Activated CD4-positive, alpha-beta memory T cell treated with anti-CD3 and anti-CD28 coated beads for 36 hours (primary cell): ENCODE measurements around the gene GLTPD2. TPM values are rescaled to one million over a fixed set of nuclear protein-coding genes. Genes with fewer than 3 reads are reported as not detected.
A peak's percentile ranks its signal among the peaks of the same experiment; 100 is the strongest.

Experiments used
- CTCF ChIA-PET: fragments of 350-600 bp; sonication (Branson Sonifier 250); formaldehyde crosslinking; loops from one replicate; lab custom pipeline; 2021; ENCODE audit warnings: antibody characterized with exemption, inconsistent platforms; lab: Charles Lee
- POLR2A ChIA-PET: fragments of 350-600 bp; sonication (Branson Sonifier 250); formaldehyde crosslinking; loops from one replicate; lab custom pipeline; 2021; ENCODE audit warnings: antibody characterized with exemption; lab: Charles Lee
- DNase-seq: peaks from one replicate; pipeline ENCODE4 v3.0.0-alpha.2; 2020
- H3K27ac Mint-ChIP-seq: one replicate; pipeline ENCODE4 v1.8.0; 2021; ENCODE audit warnings: mixed read lengths
- H3K27me3 Mint-ChIP-seq: one replicate; pipeline ENCODE4 v1.8.0; 2021; ENCODE audit warnings: mixed read lengths
- H3K36me3 Mint-ChIP-seq: one replicate; pipeline ENCODE4 v1.8.0; 2021; ENCODE audit warnings: mixed read lengths
- H3K4me1 Mint-ChIP-seq: one replicate; pipeline ENCODE4 v1.8.0; 2021; ENCODE audit warnings: low read depth, mixed read lengths
- H3K4me3 Mint-ChIP-seq: one replicate; pipeline ENCODE4 v1.8.0; 2021; ENCODE audit warnings: mild to moderate bottlenecking, mixed read lengths
- H3K9me3 Mint-ChIP-seq: one replicate; pipeline ENCODE4 v1.8.0; 2021; ENCODE audit warnings: mixed read lengths
- intact Hi-C: fragments of 100-400 bp; cut with micrococcal nuclease; formaldehyde crosslinking; loops from one replicate; pipeline ENCODE4 v1.15.1; 2023
- total RNA-seq, 2 experiments: library from RNA; stranded (reverse); gene quantifications; one replicate each; pipeline ENCODE4 v1.2.3, GENCODE V29; 2021

The GLTPD2 gene
- total RNA-seq, 2 experiments from 2014 or later, result not detected

GRCh38 chr17:4795168-4795567 lies 6.4 kb downstream of the GLTPD2 start:
- peaks cover 18% of the 10 kb centered on the region for H3K4me1 Mint-ChIP-seq
- H3K27me3 Mint-ChIP-seq, result no peaks in the 10 kb centered on the region
- POLR2A ChIA-PET, result no interaction called here
- intact Hi-C loops, result no loop called here
- peak overlapping the region; percentile 92 for H3K27ac Mint-ChIP-seq
- H3K36me3 Mint-ChIP-seq, result peaks cover 8% of the 10 kb centered on the region
- peak overlapping the region; percentile 99 for H3K4me3 Mint-ChIP-seq
- DNase-seq, result no peak
- CTCF ChIA-PET, result no interaction called here
- no peaks in the 10 kb centered on the region for H3K9me3 Mint-ChIP-seq

- intact Hi-C loops, result loop anchor here (1.0 to 2.0 kb wide), 3 partner anchors 11 to 86 kb away; partner anchors contain the start of genes ARRB2, MINK1 and PLD2
- peak overlapping the region; percentile 99 for H3K4me3 Mint-ChIP-seq
- DNase-seq, result peak; percentile 44
- peak overlapping the region; percentile 92 for H3K27ac Mint-ChIP-seq
- H3K4me1 Mint-ChIP-seq, result peaks cover 18% of the 10 kb centered on the region
- peaks cover 12% of the 10 kb centered on the region for H3K36me3 Mint-ChIP-seq
- ChIA-PET POLR2A (interaction anchor here (0.9 to 1.7 kb wide), 4 partner anchors 10 to 86 kb away, joined by 3 to 6 read pairs (median 4); partner anchors contain the start of genes ARRB2 and PLD2), CTCF (interaction anchor here (0.9 to 1.1 kb wide), 3 partner anchors 10 to 230 kb away, joined by 4 to 6 read pairs (median 4); partner anchors contain the start of genes ARRB2 and VMO1)
- no peaks in the 10 kb centered on the region for H3K9me3 Mint-ChIP-seq
- no peaks in the 10 kb centered on the region for H3K27me3 Mint-ChIP-seq
Measured at GRCh38 chr17:4796552-4796920, 7.8 kb downstream of the GLTPD2 start.

GRCh38 chr17:4800462-4801196 lies 11.9 kb downstream of the GLTPD2 start:
- no peak for DNase-seq
- CTCF ChIA-PET, result interaction anchor here (0.7 to 0.8 kb wide), 2 partner anchors 10 to 14 kb away, joined by 3 to 4 read pairs; no protein-coding TSS in a partner anchor
- POLR2A ChIA-PET, result interaction anchor here (1.8 kb wide), 1 partner anchor 10 kb away, joined by 5 read pairs; no protein-coding TSS in a partner anchor
- H3K4me1 Mint-ChIP-seq, result peaks cover 16% of the 10 kb centered on the region
- H3K27ac Mint-ChIP-seq, result peak overlapping the region; percentile 53
- intact Hi-C loops, result no loop called here
- peaks cover 12% of the 10 kb centered on the region for H3K36me3 Mint-ChIP-seq
- no peaks in the 10 kb centered on the region for H3K9me3 Mint-ChIP-seq
- H3K27me3 Mint-ChIP-seq, result no peaks in the 10 kb centered on the region
- H3K4me3 Mint-ChIP-seq, result no peak overlapping the region

GRCh38 chr17:4802228-4802627 lies 13.5 kb downstream of the GLTPD2 start, which contains the start of gene C17orf114:
TSS of gene C17orf114 (minus strand) at chr17:4802328.
- no peak for DNase-seq
- H3K4me3 Mint-ChIP-seq, result no peak within 1 kb of the TSS
- ChIA-PET CTCF (no interaction called here), POLR2A (no interaction called here)
- H3K36me3 Mint-ChIP-seq, result peaks cover 8% of the 10 kb centered on the region
- no peaks in the 10 kb centered on the region for H3K27me3 Mint-ChIP-seq
- H3K27ac Mint-ChIP-seq, result no peak within 1 kb of the TSS
- intact Hi-C loops, result no loop called here
- no peaks in the 10 kb centered on the region for H3K9me3 Mint-ChIP-seq
- peaks cover 17% of the 10 kb centered on the region for H3K4me1 Mint-ChIP-seq

- Mint-ChIP-seq H3K27ac (no peak overlapping the region), H3K9me3 (no peaks in the 10 kb centered on the region), H3K4me1 (peaks cover 14% of the 10 kb centered on the region), H3K4me3 (peak overlapping the region; percentile 73), H3K27me3 (no peaks in the 10 kb centered on the region), H3K36me3 (peaks cover 4% of the 10 kb centered on the region)
- ChIA-PET POLR2A (interaction anchor here (1.0 to 2.1 kb wide), 4 partner anchors 9 to 20 kb away, joined by 3 to 8 read pairs (median 5); partner anchors contain the start of genes PSMB6 and VMO1), CTCF (interaction anchor here (1.2 to 2.8 kb wide), 4 partner anchors 16 to 97 kb away, joined by 3 to 28 read pairs (median 4); partner anchors contain the start of genes ARRB2 and CHRNE)
- no peak for DNase-seq
- intact Hi-C loops, result no loop called here
Measured at GRCh38 chr17:4806456-4806776, 17.7 kb downstream of the GLTPD2 start.

- no peaks in the 10 kb centered on the region for H3K9me3 Mint-ChIP-seq
- H3K4me3 Mint-ChIP-seq, result peak within 1 kb of the TSS; percentile 74
- POLR2A ChIA-PET, result interaction anchor here (0.6 to 2.1 kb wide), 6 partner anchors 9 to 240 kb away, joined by 3 to 8 read pairs (median 4); partner anchors contain the start of genes PSMB6 and VMO1
- H3K27me3 Mint-ChIP-seq, result no peaks in the 10 kb centered on the region
- peaks cover 14% of the 10 kb centered on the region for H3K4me1 Mint-ChIP-seq
- intact Hi-C loops, result loop anchor here (1.0 kb wide), 1 partner anchor 11 kb away; the partner anchor contains the start of gene PSMB6
- peak; percentile 92 for DNase-seq
- no peak within 1 kb of the TSS for H3K27ac Mint-ChIP-seq
- peaks cover 4% of the 10 kb centered on the region for H3K36me3 Mint-ChIP-seq
- CTCF ChIA-PET, result interaction anchor here (1.1 to 2.8 kb wide), 6 partner anchors 17 to 330 kb away, joined by 3 to 28 read pairs (median 4); partner anchors contain the start of genes ARRB2 and CHRNE
Measured at GRCh38 chr17:4806777-4807604, 18.2 kb downstream of the GLTPD2 start, which contains the start of gene PLD2. TSS of gene PLD2 (plus strand) at chr17:4807152. CDS start at chr17:4807773, 621 bp downstream.

- no peaks in the 10 kb centered on the region for H3K9me3 Mint-ChIP-seq
- peaks cover 14% of the 10 kb centered on the region for H3K4me1 Mint-ChIP-seq
- H3K27me3 Mint-ChIP-seq, result no peaks in the 10 kb centered on the region
- POLR2A ChIA-PET, result interaction anchor here (1.4 to 2.1 kb wide), 3 partner anchors 10 to 18 kb away, joined by 4 to 8 read pairs (median 6); partner anchors contain the start of gene PSMB6
- no peak overlapping the region for H3K27ac Mint-ChIP-seq
- CTCF ChIA-PET, result interaction anchor here (1.1 to 2.8 kb wide), 6 partner anchors 18 to 331 kb away, joined by 3 to 28 read pairs (median 4); partner anchors contain the start of genes ARRB2 and CHRNE
- peak overlapping the region; percentile 74 for H3K4me3 Mint-ChIP-seq
- peaks cover 4% of the 10 kb centered on the region for H3K36me3 Mint-ChIP-seq
- intact Hi-C loops, result loop anchor here (1.0 kb wide), 1 partner anchor 11 kb away; the partner anchor contains the start of gene PSMB6
- no peak for DNase-seq
Measured at GRCh38 chr17:4807605-4808377, 19.0 kb downstream of the GLTPD2 start.

- peaks cover 14% of the 10 kb centered on the region for H3K4me1 Mint-ChIP-seq
- CTCF ChIA-PET, result interaction anchor here (2.8 kb wide), 1 partner anchor 18 kb away, joined by 28 read pairs; no protein-coding TSS in a partner anchor
- no peaks in the 10 kb centered on the region for H3K27me3 Mint-ChIP-seq
- POLR2A ChIA-PET, result no interaction called here
- intact Hi-C loops, result no loop called here
- DNase-seq, result no peak
- H3K36me3 Mint-ChIP-seq, result peaks cover 4% of the 10 kb centered on the region
- peak overlapping the region; percentile 59 for H3K4me3 Mint-ChIP-seq
- no peaks in the 10 kb centered on the region for H3K9me3 Mint-ChIP-seq
- no peak overlapping the region for H3K27ac Mint-ChIP-seq
Measured at GRCh38 chr17:4808378-4808767, 19.6 kb downstream of the GLTPD2 start.

- intact Hi-C loops, result no loop called here
- POLR2A ChIA-PET, result interaction anchor here (2.0 kb wide), 1 partner anchor 15 kb away, joined by 4 read pairs; the partner anchor contains the start of gene PSMB6
Measured at GRCh38 chr17:4810696-4811290, 22.0 kb downstream of the GLTPD2 start.

GRCh38 chr17:4811471-4811870 lies 22.7 kb downstream of the GLTPD2 start:
- H3K27me3 Mint-ChIP-seq, result no peaks in the 10 kb centered on the region
- intact Hi-C loops, result no loop called here
- peaks cover 7% of the 10 kb centered on the region for H3K4me1 Mint-ChIP-seq
- H3K4me3 Mint-ChIP-seq, result no peak overlapping the region
- no peak for DNase-seq
- H3K9me3 Mint-ChIP-seq, result no peaks in the 10 kb centered on the region
- ChIA-PET POLR2A (no interaction called here), CTCF (interaction anchor here (0.7 to 1.6 kb wide), 2 partner anchors 75 to 92 kb away, joined by 3 read pairs; partner anchors contain the start of gene CHRNE)
- peaks cover 4% of the 10 kb centered on the region for H3K36me3 Mint-ChIP-seq
- H3K27ac Mint-ChIP-seq, result no peak overlapping the region

More at GRCh38 chr17:4810696-4811290, 22.0 kb downstream of the GLTPD2 start:
- Mint-ChIP-seq H3K4me3 (no peak overlapping the region), H3K4me1 (peaks cover 14% of the 10 kb centered on the region), H3K27ac (no peak overlapping the region), H3K9me3 (no peaks in the 10 kb centered on the region), H3K27me3 (no peaks in the 10 kb centered on the region), H3K36me3 (peaks cover 4% of the 10 kb centered on the region)
- CTCF ChIA-PET, result no interaction called here
- no peak for DNase-seq
